ENCODE measurements around the gene MRPL55.

MRPL55 gene

GRCh38 chr1:228108742-228109072, 392 bp downstream of the MRPL55 start:
- no peak for TF ChIP-seq CTCF (IDR thresholded peaks at IDR 0.05; ENCODE audit: extremely low read depth, missing control alignments)
- DNase-seq (ENCODE audit: low spot score): no peak

- TF ChIP-seq CTCF (IDR thresholded peaks at IDR 0.05; ENCODE audit: extremely low read depth, missing control alignments): no peak
- DNase-seq (ENCODE audit: low spot score): no peak
These were observed 926 bp downstream of the MRPL55 start for GRCh38 chr1:228108055-228108690.

GRCh38 chr1:228107636-228108035, 1.5 kb downstream of the MRPL55 start:
- no peak for TF ChIP-seq CTCF (IDR thresholded peaks at IDR 0.05; ENCODE audit: extremely low read depth, missing control alignments)
- no peak for DNase-seq (ENCODE audit: low spot score)

- TF ChIP-seq CTCF (IDR thresholded peaks at IDR 0.05; ENCODE audit: extremely low read depth, missing control alignments): no peak
- DNase-seq (ENCODE audit: low spot score): no peak
These were observed 2.4 kb downstream of the MRPL55 start for GRCh38 chr1:228106800-228107054.

- TF ChIP-seq CTCF (IDR thresholded peaks at IDR 0.05; ENCODE audit: extremely low read depth, missing control alignments): no peak
- no peak for DNase-seq (ENCODE audit: low spot score)
These were observed 2.9 kb downstream of the MRPL55 start for GRCh38 chr1:228105996-228106799.

GRCh38 chr1:228105270-228105995, 3.7 kb downstream of the MRPL55 start:
- TF ChIP-seq CTCF (IDR thresholded peaks at IDR 0.05; ENCODE audit: extremely low read depth, missing control alignments): no peak
- DNase-seq (ENCODE audit: low spot score): no peak
